ENCODE measurements around the gene GABRG1.

Gene GABRG1

GRCh38 chr4:46123913-46124755, at the start of gene GABRG1:
GABRG1 (minus strand) TSS chr4:46124054; CDS start chr4:46123913, 141 bp downstream.
- DNase-seq (ENCODE audit: low read depth), result no peak

DNA sequence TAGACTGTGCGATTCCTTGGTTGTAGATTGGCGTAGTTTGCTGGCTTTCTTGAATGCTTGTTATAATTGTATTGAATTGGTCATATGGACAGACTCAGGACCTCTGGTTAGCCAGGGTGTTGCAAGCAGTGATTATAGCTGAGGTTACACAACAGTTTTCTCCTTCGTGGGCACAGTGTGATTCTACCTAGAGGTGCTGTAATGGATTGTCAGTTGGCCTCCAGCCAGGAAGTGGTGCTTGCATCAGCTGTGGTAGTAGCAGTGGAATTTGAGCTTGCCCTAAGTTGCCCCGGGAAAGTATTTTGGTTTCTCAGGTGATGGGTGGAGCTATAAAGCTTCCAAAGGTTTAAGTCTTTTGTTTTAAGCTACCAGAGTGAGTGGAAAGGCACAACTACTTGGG, 23.1 kb upstream of the GABRG1 start:
- no peak for DNase-seq (ENCODE audit: low read depth)

DNA sequence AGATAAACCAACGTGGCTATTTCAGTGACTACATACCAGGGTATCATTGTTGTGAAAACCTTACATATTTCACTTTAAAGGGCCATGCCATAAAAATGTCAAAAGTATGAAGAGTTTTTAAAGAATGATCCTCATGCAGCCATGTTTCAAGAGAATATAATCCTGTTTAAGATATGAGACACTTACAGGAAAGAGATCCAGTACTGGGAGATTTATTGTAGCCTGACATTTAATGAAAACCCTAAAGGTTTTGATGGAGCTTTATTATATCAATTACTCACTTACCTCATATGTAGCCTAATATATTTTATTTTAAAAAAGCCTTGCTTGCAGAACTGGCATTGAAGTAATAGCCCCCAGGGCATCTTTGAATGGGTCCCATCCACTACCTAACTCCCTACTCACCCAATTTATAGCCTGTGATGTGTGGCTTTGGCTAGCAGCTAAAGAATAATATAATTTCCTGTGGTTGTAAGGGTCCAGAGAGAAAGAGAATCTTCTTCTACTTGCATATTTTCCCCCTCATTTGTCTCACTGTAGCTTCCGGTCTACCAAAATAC, 7.7 kb upstream of the GABRG1 start:
- DNase-seq (ENCODE audit: low read depth), result no peak

GRCh38 chr4:46124773-46125413, 1.0 kb upstream of the GABRG1 start:
- DNase-seq (ENCODE audit: low read depth), result no peak

GRCh38 chr4:46081674-46082073, 42.2 kb downstream of the GABRG1 start:
- DNase-seq (ENCODE audit: low read depth), result no peak

- no peak for DNase-seq (ENCODE audit: low read depth)
Measured at GRCh38 chr4:46081248-46081647, 42.6 kb downstream of the GABRG1 start.

- no peak for DNase-seq (ENCODE audit: low read depth)
Measured at GRCh38 chr4:46073778-46074177, 50.1 kb downstream of the GABRG1 start.

- DNase-seq (ENCODE audit: low read depth), result no peak
Measured at GRCh38 chr4:46051392-46051791, 72.5 kb downstream of the GABRG1 start.

GRCh38 chr4:46032056-46032455, 91.8 kb downstream of the GABRG1 start:
- DNase-seq (ENCODE audit: low read depth), result no peak

GRCh38 chr4:46016306-46016705, 107.5 kb downstream of the GABRG1 start:
- DNase-seq (ENCODE audit: low read depth), result no peak

DNA sequence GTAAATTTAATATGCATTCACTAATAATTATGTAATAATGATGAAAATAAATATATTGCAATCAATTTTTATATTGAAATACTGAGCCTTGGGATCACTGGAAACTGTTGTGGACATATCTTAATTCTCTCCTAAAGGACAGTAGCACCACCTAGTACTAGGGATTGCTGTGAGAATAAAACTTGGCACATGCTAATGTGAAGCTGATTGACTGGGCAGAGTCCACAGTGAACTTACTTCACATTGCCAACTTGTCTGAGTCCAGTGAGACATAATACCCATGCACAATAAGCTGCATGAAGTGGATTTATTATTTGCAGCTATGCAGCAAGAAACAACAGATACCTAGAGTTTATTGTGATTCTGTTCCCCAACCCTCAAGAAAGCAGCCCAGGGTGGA, 131.1 kb downstream of the GABRG1 start:
- no peak for DNase-seq (ENCODE audit: low read depth)

DNA sequence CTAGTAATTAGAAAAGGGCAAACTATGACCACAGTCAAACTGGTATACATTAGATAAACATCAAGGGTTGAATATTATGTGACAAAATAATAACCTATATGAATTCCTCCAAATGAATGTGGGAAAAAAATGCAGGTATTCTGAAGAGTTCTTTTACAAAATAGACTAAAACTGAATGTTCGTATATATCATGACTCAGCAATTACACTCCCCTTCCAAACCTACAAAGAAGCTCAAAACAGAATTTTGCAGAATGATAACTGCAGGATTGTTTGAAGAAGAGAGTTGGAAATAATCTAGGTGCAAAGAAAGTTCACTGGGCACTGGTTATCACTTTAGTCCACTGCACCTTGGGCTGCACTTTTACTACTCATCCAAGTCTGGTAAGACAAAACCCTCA, 134.1 kb downstream of the GABRG1 start:
- no peak for DNase-seq (ENCODE audit: low read depth)

DNA sequence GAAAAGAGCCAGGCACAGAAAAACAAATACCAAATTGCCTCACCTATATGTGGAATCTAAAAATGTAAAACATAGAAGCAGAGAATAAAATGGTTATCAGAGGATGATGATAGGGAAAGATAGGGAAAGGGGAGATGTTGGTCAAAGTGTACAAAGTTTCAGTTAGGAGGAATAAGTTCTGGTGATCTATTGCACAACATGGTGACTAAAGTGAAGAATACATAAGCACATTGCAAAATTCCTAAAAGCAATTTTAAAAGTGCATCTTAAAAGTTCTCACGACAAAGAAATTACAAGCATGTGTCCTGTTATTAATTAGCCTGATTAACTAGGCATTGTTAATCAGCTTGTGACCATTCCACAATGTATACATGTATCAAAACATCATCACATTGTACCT, 136.0 kb downstream of the GABRG1 start:
- no peak for DNase-seq (ENCODE audit: low read depth)
